ENCODE measurements around the gene HSPBAP1. TPM values are rescaled to one million over a fixed set of nuclear protein-coding genes. Genes with fewer than 3 reads are reported as not detected.
A peak's percentile ranks its signal among the peaks of the same experiment; 100 is the strongest.

HSPBAP1 gene
- total RNA-seq, 1 experiment from 2014 or later, result 8.9 TPM

GRCh38 chr3:122785231-122785630, 8.4 kb downstream of the HSPBAP1 start:
- TF ChIP-seq CTCF (IDR thresholded peaks at IDR 0.05; ENCODE audit: unreplicated experiment), result no peak
- CTCF ChIA-PET, result interaction anchor here (0.5 kb wide), 1 partner anchor 14 kb away, joined by 3 read pairs; no protein-coding TSS in a partner anchor
- intact Hi-C loops (cut with micrococcal nuclease; ENCODE audit: unreplicated experiment), result no loop called here
- H3K9me3 Mint-ChIP-seq (ENCODE audit: low read depth, unreplicated experiment), result no peaks in the 10 kb centered on the region
- BruUV-seq (replicated peaks), result no TSS peak
- peaks cover 24% of the 10 kb centered on the region for H3K4me1 Mint-ChIP-seq (ENCODE audit: low read depth, unreplicated experiment)
- H3K4me3 Mint-ChIP-seq (ENCODE audit: low read depth, unreplicated experiment), result no peak overlapping the region
- H3K27me3 Mint-ChIP-seq (ENCODE audit: unreplicated experiment), result no peaks in the 10 kb centered on the region
- no peaks in the 10 kb centered on the region for H3K36me3 Mint-ChIP-seq (ENCODE audit: insufficient read depth, unreplicated experiment)
- DNase-seq, result peak; percentile 13
- peak overlapping the region; percentile 70 for H3K27ac Mint-ChIP-seq (ENCODE audit: unreplicated experiment)

- H3K36me3 Mint-ChIP-seq (ENCODE audit: insufficient read depth, unreplicated experiment), result no peaks in the 10 kb centered on the region
- H3K4me3 Mint-ChIP-seq (ENCODE audit: low read depth, unreplicated experiment), result no peak overlapping the region
- no peaks in the 10 kb centered on the region for H3K27me3 Mint-ChIP-seq (ENCODE audit: unreplicated experiment)
- no peak for DNase-seq
- no peak for TF ChIP-seq CTCF (IDR thresholded peaks at IDR 0.05; ENCODE audit: unreplicated experiment)
- CTCF ChIA-PET, result interaction anchor here (1.3 kb wide), 1 partner anchor 9 kb away, joined by 4 read pairs; the partner anchor contains the start of gene HSPBAP1
- BruUV-seq (replicated peaks), result no TSS peak
- H3K27ac Mint-ChIP-seq (ENCODE audit: unreplicated experiment), result peak overlapping the region; percentile 70
- H3K9me3 Mint-ChIP-seq (ENCODE audit: low read depth, unreplicated experiment), result no peaks in the 10 kb centered on the region
- H3K4me1 Mint-ChIP-seq (ENCODE audit: low read depth, unreplicated experiment), result peaks cover 24% of the 10 kb centered on the region
- intact Hi-C loops (cut with micrococcal nuclease; ENCODE audit: unreplicated experiment), result no loop called here
Measured at GRCh38 chr3:122784436-122784835, 9.2 kb downstream of the HSPBAP1 start.

- DNase-seq, result no peak
- Mint-ChIP-seq H3K4me3 (ENCODE audit: low read depth, unreplicated experiment) (no peak overlapping the region), H3K4me1 (ENCODE audit: low read depth, unreplicated experiment) (peaks cover 24% of the 10 kb centered on the region), H3K9me3 (ENCODE audit: low read depth, unreplicated experiment) (no peaks in the 10 kb centered on the region), H3K36me3 (ENCODE audit: insufficient read depth, unreplicated experiment) (no peaks in the 10 kb centered on the region), H3K27ac (ENCODE audit: unreplicated experiment) (no peak overlapping the region), H3K27me3 (ENCODE audit: unreplicated experiment) (no peaks in the 10 kb centered on the region)
- no peak for TF ChIP-seq CTCF (IDR thresholded peaks at IDR 0.05; ENCODE audit: unreplicated experiment)
- no TSS peak for BruUV-seq (replicated peaks)
- CTCF ChIA-PET, result no interaction called here
- intact Hi-C loops (cut with micrococcal nuclease; ENCODE audit: unreplicated experiment), result no loop called here
Measured at GRCh38 chr3:122782804-122783203, 10.8 kb downstream of the HSPBAP1 start.

- TF ChIP-seq CTCF (IDR thresholded peaks at IDR 0.05; ENCODE audit: unreplicated experiment), result no peak
- no TSS peak for BruUV-seq (replicated peaks)
- Mint-ChIP-seq H3K27me3 (ENCODE audit: unreplicated experiment) (no peaks in the 10 kb centered on the region), H3K27ac (ENCODE audit: unreplicated experiment) (no peak overlapping the region), H3K4me3 (ENCODE audit: low read depth, unreplicated experiment) (no peak overlapping the region), H3K4me1 (ENCODE audit: low read depth, unreplicated experiment) (no peaks in the 10 kb centered on the region), H3K36me3 (ENCODE audit: insufficient read depth, unreplicated experiment) (no peaks in the 10 kb centered on the region), H3K9me3 (ENCODE audit: low read depth, unreplicated experiment) (no peaks in the 10 kb centered on the region)
- intact Hi-C loops (cut with micrococcal nuclease; ENCODE audit: unreplicated experiment), result no loop called here
- no peak for DNase-seq
- CTCF ChIA-PET, result no interaction called here
Measured at GRCh38 chr3:122777563-122777962, 16.1 kb downstream of the HSPBAP1 start.

Measured in Calu3 (cell line).